K562 (cell line): ENCODE measurements around the gene TEX14. TPM values are rescaled to one million over a fixed set of nuclear protein-coding genes. Genes with fewer than 3 reads are reported as not detected.

ENCODE experiments used
- BRD9 ChIP-seq: fragments of 450-650 bp; IDR thresholded peaks from 2 replicates; pipeline ENCODE4 v1.6.1; 2018; ENCODE audit warnings: low read depth; ENCODE audit not compliant: partially characterized antibody
- CCNT2 ChIP-seq: IDR thresholded peaks from 2 replicates; pipeline ENCODE4 v1.6.1; 2011; ENCODE audit warnings: borderline replicate concordance, low read depth, mild to moderate bottlenecking, moderate library complexity, mixed read lengths, low read length; ENCODE audit not compliant: insufficient read length; ENCODE audit errors: extremely low read depth
- CGGBP1 ChIP-seq: fragments of 250-450 bp; sonication (Bioruptor Pico); IDR thresholded peaks from 2 replicates; pipeline ENCODE4 v1.9.0; 2021; ENCODE audit warnings: mild to moderate bottlenecking
- CREB1 ChIP-seq, 2 experiments: sonication (generic) in 1 of 2; formaldehyde crosslinking in 1 of 2; IDR thresholded peaks; 2 replicates each; pipeline versions ENCODE4 v1.6.1 to v1.8.0; 2012 to 2022; ENCODE audit warnings: inconsistent platforms in 1 of 2, mild to moderate bottlenecking in 1 of 2, missing genetic modification reagents in 1 of 2, moderate library complexity in 1 of 2
- CXXC5 ChIP-seq: fragments of 250-450 bp; sonication (Bioruptor Pico); IDR thresholded peaks from 2 replicates; pipeline ENCODE4 v1.8.0; 2022; ENCODE audit warnings: inconsistent platforms, mild to moderate bottlenecking, moderate library complexity
- HNRNPL ChIP-seq: fragments of 200-400 bp; formaldehyde crosslinking; IDR thresholded peaks from 2 replicates; pipeline ENCODE4 v1.6.1; 2017; ENCODE audit warnings: low read depth, mild to moderate bottlenecking, low read length
- KLF6 ChIP-seq: fragments of 250-450 bp; sonication (Bioruptor Pico); IDR thresholded peaks from 2 replicates; pipeline ENCODE4 v1.4.0; 2020; ENCODE audit warnings: mild to moderate bottlenecking, moderate library complexity, borderline replicate concordance
- MAZ ChIP-seq, 2 experiments: fragments of 450-650 bp in 1 of 2; sonication (generic) in 1 of 2; formaldehyde crosslinking; IDR thresholded peaks in 1 of 2; conservative IDR thresholded peaks in 1 of 2; 2 replicates each; pipeline versions ENCODE4 v1.4.0 to v1.5.0; 2020; ENCODE audit warnings: mild to moderate bottlenecking in 1 of 2, missing genetic modification reagents in 1 of 2
- MTA1 ChIP-seq: fragments of 450-650 bp; IDR thresholded peaks from 2 replicates; pipeline ENCODE4 v1.6.1; 2017; ENCODE audit warnings: borderline replicate concordance
- MTA2 ChIP-seq: fragments of 450-650 bp; IDR thresholded peaks from 2 replicates; pipeline ENCODE4 v1.6.1; 2016; ENCODE audit warnings: low read depth
- NONO ChIP-seq, 2 experiments: fragments of 200-400 bp in 1 of 2; fragments of 450-650 bp in 1 of 2; formaldehyde crosslinking in 1 of 2; IDR thresholded peaks; 2 replicates each; pipeline ENCODE4 v1.6.1; 2017; ENCODE audit warnings: low read depth in 2 of 2, mild to moderate bottlenecking in 2 of 2, moderate library complexity in 2 of 2, low read length in 1 of 2
- NR1H2 ChIP-seq: sonication (generic); formaldehyde crosslinking; IDR thresholded peaks from 2 replicates; pipeline ENCODE4 v1.4.0; 2020; ENCODE audit warnings: mild to moderate bottlenecking, missing genetic modification reagents
- PHF21A ChIP-seq: fragments of 450-650 bp; IDR thresholded peaks from 2 replicates; pipeline ENCODE4 v1.6.1; 2017; ENCODE audit warnings: low read depth, borderline replicate concordance
- RB1 ChIP-seq: fragments of 450-650 bp; IDR thresholded peaks from 2 replicates; pipeline ENCODE4 v1.6.1; 2017; ENCODE audit warnings: low read depth, mild to moderate bottlenecking
- RBFOX2 ChIP-seq: fragments of 200-400 bp; formaldehyde crosslinking; IDR thresholded peaks from 2 replicates; pipeline ENCODE4 v1.6.1; 2017; ENCODE audit warnings: low read depth, mild to moderate bottlenecking, low read length, moderate library complexity
- SIN3A ChIP-seq, 2 experiments: fragments of 150-350 bp in 1 of 2; IDR thresholded peaks; 2 replicates each; pipeline ENCODE4 v1.6.1; 2011 to 2016; ENCODE audit warnings: borderline replicate concordance in 2 of 2, low read depth in 2 of 2, low read length in 2 of 2, mild to moderate bottlenecking in 2 of 2, moderate library complexity in 2 of 2; ENCODE audit not compliant: control insufficient read depth in 1 of 2
- ZNF778 ChIP-seq: fragments of 450-650 bp; formaldehyde crosslinking; IDR thresholded peaks from 2 replicates; pipeline ENCODE4 v1.4.0; 2020; ENCODE audit warnings: mild to moderate bottlenecking, moderate library complexity
- polyA plus RNA-seq, 8 experiments: library from polyadenylated mRNA; depleted of rRNA in 4 of 8; stranded (reverse) in 5 of 8; unstranded in 3 of 8; fragments of >200 nt; fragmentation: Nextera tagmentation in 2 of 8; fragmentation: Illumina TruSeq in 1 of 8; extraction: Ambion mirVana in 2 of 8; extraction: Trizol in 1 of 8; gene quantifications; 2 replicates each; pipeline versions ENCODE4 v1.2.1 to v1.2.3, GENCODE V29; 2011 to 2014; ENCODE audit warnings: inconsistent platforms in 1 of 8, missing spikeins in 1 of 8
- total RNA-seq, 7 experiments: library from RNA; depleted of rRNA in 6 of 7; stranded (reverse); fragments of >200 nt in 6 of 7; fragmentation: Illumina TruSeq in 2 of 7; extraction: Trizol in 2 of 7; gene quantifications; 2 replicates each; pipeline versions ENCODE4 v1.2.1 to v1.2.3, GENCODE V29; 2011 to 2021; ENCODE audit warnings: low replicate concordance in 1 of 7
- TF ChIP-seq, protein P1 (sequence below): fragments of 450-650 bp; formaldehyde crosslinking; IDR thresholded peaks from 2 replicates; pipeline ENCODE4 v1.4.0; 2020; ENCODE audit warnings: mild to moderate bottlenecking, moderate library complexity
- TF ChIP-seq, protein P2 (sequence below): sonication (generic); formaldehyde crosslinking; IDR thresholded peaks from 2 replicates; pipeline ENCODE4 v1.8.1; 2023; ENCODE audit warnings: mild to moderate bottlenecking, missing genetic modification reagents, moderate library complexity
- TF ChIP-seq, protein P3 (sequence below): fragments of 450-650 bp; conservative IDR thresholded peaks from 2 replicates; pipeline ENCODE4 v1.6.1; 2016; ENCODE audit warnings: missing genetic modification characterization, low read depth, mild to moderate bottlenecking, missing compliant biosample characterization, moderate library complexity
- TF ChIP-seq, protein P4 (sequence below): fragments of 250-450 bp; sonication (Bioruptor Pico); IDR thresholded peaks from 2 replicates; pipeline ENCODE4 v1.5.0; 2020; ENCODE audit warnings: mild to moderate bottlenecking

The TEX14 gene
- total and polyA plus RNA-seq, 9 of the 15 experiments (the other 6 are each of a cell fraction or from before 2014, with no cell fraction given) = 0.05 to 0.12 (median 0.09) TPM; not detected in 1

GRCh38 chr17:58513965-58514769 lies 177.7 kb downstream of the TEX14 start, which contains the start of gene MTMR4 (continued):
- TF ChIP-seq, protein P1, sequence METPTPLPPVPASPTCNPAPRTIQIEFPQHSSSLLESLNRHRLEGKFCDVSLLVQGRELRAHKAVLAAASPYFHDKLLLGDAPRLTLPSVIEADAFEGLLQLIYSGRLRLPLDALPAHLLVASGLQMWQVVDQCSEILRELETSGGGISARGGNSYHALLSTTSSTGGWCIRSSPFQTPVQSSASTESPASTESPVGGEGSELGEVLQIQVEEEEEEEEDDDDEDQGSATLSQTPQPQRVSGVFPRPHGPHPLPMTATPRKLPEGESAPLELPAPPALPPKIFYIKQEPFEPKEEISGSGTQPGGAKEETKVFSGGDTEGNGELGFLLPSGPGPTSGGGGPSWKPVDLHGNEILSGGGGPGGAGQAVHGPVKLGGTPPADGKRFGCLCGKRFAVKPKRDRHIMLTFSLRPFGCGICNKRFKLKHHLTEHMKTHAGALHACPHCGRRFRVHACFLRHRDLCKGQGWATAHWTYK = 0 out of 2 replicates have a peak, but pooled peaks have one; percentile 24
- no peak for TF ChIP-seq CREB1 (IDR thresholded peaks at IDR 0.05)
- no peak for TF ChIP-seq CREB1 (CRISPR knock-in tag; IDR thresholded peaks at IDR 0.05)
- TF ChIP-seq, protein P2, sequence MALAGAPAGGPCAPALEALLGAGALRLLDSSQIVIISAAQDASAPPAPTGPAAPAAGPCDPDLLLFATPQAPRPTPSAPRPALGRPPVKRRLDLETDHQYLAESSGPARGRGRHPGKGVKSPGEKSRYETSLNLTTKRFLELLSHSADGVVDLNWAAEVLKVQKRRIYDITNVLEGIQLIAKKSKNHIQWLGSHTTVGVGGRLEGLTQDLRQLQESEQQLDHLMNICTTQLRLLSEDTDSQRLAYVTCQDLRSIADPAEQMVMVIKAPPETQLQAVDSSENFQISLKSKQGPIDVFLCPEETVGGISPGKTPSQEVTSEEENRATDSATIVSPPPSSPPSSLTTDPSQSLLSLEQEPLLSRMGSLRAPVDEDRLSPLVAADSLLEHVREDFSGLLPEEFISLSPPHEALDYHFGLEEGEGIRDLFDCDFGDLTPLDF = no peak
- TF ChIP-seq MTA2 = no peak
- TF ChIP-seq CCNT2 = peak; percentile 69
- no peak for TF ChIP-seq BRD9
- TF ChIP-seq ZNF778 (CRISPR knock-in tag) = no peak
- no peak for TF ChIP-seq MTA1
- TF ChIP-seq CXXC5 (CRISPR knock-in tag) = peak; percentile 75
- peak; percentile 94 for TF ChIP-seq RB1
- no peak for TF ChIP-seq PHF21A
- peak in 1 of 2 experiments; percentile 89; a peak in 2 of 4 replicates for TF ChIP-seq NONO (IDR thresholded peaks at IDR 0.05; ENCODE audit: low read depth in 2 of 2, low read length in 1 of 2)
- peak; percentile 81 for TF ChIP-seq RBFOX2
- peak in 1 of 2 experiments; percentile 61; a peak in 1 of 4 replicates for TF ChIP-seq SIN3A (IDR thresholded peaks at IDR 0.05; ENCODE audit: borderline replicate concordance in 2 of 2, control insufficient read depth in 1 of 2, low read depth in 2 of 2, low read length in 2 of 2)
- no peak for TF ChIP-seq CGGBP1 (CRISPR knock-in tag)
- TF ChIP-seq, protein P3, sequence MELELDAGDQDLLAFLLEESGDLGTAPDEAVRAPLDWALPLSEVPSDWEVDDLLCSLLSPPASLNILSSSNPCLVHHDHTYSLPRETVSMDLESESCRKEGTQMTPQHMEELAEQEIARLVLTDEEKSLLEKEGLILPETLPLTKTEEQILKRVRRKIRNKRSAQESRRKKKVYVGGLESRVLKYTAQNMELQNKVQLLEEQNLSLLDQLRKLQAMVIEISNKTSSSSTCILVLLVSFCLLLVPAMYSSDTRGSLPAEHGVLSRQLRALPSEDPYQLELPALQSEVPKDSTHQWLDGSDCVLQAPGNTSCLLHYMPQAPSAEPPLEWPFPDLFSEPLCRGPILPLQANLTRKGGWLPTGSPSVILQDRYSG (tag) = no peak
- no peak for TF ChIP-seq HNRNPL
- no peak for TF ChIP-seq KLF6 (CRISPR knock-in tag)
- TF ChIP-seq, protein P4, sequence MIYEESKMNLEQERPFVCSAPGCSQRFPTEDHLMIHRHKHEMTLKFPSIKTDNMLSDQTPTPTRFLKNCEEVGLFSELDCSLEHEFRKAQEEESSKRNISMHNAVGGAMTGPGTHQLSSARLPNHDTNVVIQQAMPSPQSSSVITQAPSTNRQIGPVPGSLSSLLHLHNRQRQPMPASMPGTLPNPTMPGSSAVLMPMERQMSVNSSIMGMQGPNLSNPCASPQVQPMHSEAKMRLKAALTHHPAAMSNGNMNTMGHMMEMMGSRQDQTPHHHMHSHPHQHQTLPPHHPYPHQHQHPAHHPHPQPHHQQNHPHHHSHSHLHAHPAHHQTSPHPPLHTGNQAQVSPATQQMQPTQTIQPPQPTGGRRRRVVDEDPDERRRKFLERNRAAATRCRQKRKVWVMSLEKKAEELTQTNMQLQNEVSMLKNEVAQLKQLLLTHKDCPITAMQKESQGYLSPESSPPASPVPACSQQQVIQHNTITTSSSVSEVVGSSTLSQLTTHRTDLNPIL (CRISPR knock-in tag) = no peak
- TF ChIP-seq MAZ (CRISPR knock-in tag; conservative IDR thresholded peaks at IDR 0.05 in 1 of 2, IDR thresholded peaks at IDR 0.05 in 1 of 2) = peak; percentile 82 to 92
- no peak for TF ChIP-seq NR1H2 (CRISPR knock-in tag)
